Peyer's patch (tissue), 4 donors: ENCODE data around the gene RBM19.

Experiments used
- POLR2A ChIP-seq, 2 donors: fragments of 450-650 bp; IDR thresholded peaks; one replicate each; pipeline ENCODE4 v1.5.1; 2017; ENCODE audit warnings: antibody characterized with exemption in 2 of 2, mild to moderate bottlenecking in 2 of 2, moderate library complexity in 2 of 2
- TF ChIP-seq, protein P1 (sequence below), 6 experiments: fragments of 450-650 bp in 4 of 6; fragments of 200-600 bp in 2 of 6; sonication (generic) in 1 of 6; IDR thresholded peaks; one replicate each; pipeline ENCODE4 v1.5.1; 2017 to 2019; ENCODE audit warnings: antibody characterized with exemption in 6 of 6, mild to moderate bottlenecking in 3 of 6, moderate library complexity in 1 of 6

DNA sequence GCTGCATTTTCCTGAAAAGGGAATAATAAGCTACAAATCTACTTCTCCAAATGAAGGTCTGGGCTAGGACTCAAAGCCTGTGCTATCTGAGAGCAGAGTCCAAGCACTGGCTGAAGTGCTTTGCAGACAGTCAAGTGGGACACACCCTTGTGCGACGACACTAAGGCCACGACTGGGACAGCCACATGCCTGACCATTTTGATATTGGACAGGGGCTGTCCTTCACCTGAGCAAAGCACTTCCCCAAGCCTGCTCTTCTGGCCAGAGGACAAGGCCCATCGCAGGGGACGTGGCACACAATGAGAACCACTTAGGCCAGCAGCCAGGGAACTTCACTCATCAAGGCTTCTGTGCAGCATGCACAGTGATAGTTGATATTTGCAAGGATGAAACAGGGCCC is 71.4 kb downstream of the RBM19 start:
- no peak for TF ChIP-seq POLR2A (IDR thresholded peaks at IDR 0.05)
- TF ChIP-seq, protein P1, sequence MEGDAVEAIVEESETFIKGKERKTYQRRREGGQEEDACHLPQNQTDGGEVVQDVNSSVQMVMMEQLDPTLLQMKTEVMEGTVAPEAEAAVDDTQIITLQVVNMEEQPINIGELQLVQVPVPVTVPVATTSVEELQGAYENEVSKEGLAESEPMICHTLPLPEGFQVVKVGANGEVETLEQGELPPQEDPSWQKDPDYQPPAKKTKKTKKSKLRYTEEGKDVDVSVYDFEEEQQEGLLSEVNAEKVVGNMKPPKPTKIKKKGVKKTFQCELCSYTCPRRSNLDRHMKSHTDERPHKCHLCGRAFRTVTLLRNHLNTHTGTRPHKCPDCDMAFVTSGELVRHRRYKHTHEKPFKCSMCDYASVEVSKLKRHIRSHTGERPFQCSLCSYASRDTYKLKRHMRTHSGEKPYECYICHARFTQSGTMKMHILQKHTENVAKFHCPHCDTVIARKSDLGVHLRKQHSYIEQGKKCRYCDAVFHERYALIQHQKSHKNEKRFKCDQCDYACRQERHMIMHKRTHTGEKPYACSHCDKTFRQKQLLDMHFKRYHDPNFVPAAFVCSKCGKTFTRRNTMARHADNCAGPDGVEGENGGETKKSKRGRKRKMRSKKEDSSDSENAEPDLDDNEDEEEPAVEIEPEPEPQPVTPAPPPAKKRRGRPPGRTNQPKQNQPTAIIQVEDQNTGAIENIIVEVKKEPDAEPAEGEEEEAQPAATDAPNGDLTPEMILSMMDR (IDR thresholded peaks at IDR 0.05), result no peak
